CD4-positive, alpha-beta memory T cell (primary cell): ENCODE data around the gene KLHL13. TPM values are rescaled to one million over a fixed set of nuclear protein-coding genes. Genes with fewer than 3 reads are reported as not detected.
A peak's percentile ranks its signal among the peaks of the same experiment; 100 is the strongest.

Experiments used
- CTCF ChIA-PET: fragments of 350-600 bp; sonication (Branson Sonifier 250); formaldehyde crosslinking; loops from one replicate; lab custom pipeline; 2021; ENCODE audit warnings: inconsistent platforms; ENCODE audit not compliant: partially characterized antibody; lab: Charles Lee
- POLR2A ChIA-PET: fragments of 350-600 bp; sonication (Branson Sonifier 250); formaldehyde crosslinking; loops from one replicate; lab custom pipeline; 2021; ENCODE audit not compliant: partially characterized antibody; lab: Charles Lee
- DNase-seq, 5 donors: peaks; one replicate each; pipeline versions ENCODE4 v3.0.0 to v3.0.0-alpha.2; 2020 to 2022; ENCODE audit warnings: mixed read lengths in 1 of 5
- H3K27ac ChIP-seq: one replicate; pipeline ENCODE4 v1.7.0; 2013; ENCODE audit warnings: low read depth, low read length
- H3K27me3 ChIP-seq: 2 replicates; pipeline ENCODE4 v1.7.0; 2013; ENCODE audit warnings: mild to moderate bottlenecking, low read length, moderate library complexity; ENCODE audit not compliant: insufficient read depth
- H3K36me3 ChIP-seq: 2 replicates; pipeline ENCODE4 v1.7.0; 2013; ENCODE audit warnings: mild to moderate bottlenecking, low read length, moderate library complexity; ENCODE audit not compliant: insufficient read depth
- H3K4me1 ChIP-seq: 2 replicates; pipeline ENCODE4 v1.7.0; 2013; ENCODE audit warnings: mild to moderate bottlenecking, low read length, moderate library complexity; ENCODE audit not compliant: insufficient read depth
- H3K4me3 ChIP-seq, 2 donors: one replicate each; pipeline ENCODE4 v1.7.0; 2013; ENCODE audit warnings: low read length in 2 of 2, mild to moderate bottlenecking in 1 of 2
- H3K9me3 ChIP-seq, 2 donors: one replicate each; pipeline ENCODE4 v1.7.0; 2013; ENCODE audit warnings: low read length in 2 of 2, control low read depth in 1 of 2; ENCODE audit not compliant: control insufficient read depth in 1 of 2
- H3K27ac Mint-ChIP-seq, 7 donors: one replicate each; pipeline ENCODE4 v1.8.0; 2020 to 2021; ENCODE audit warnings: mixed read lengths in 7 of 7, mild to moderate bottlenecking in 6 of 7, inconsistent platforms in 3 of 7, moderate library complexity in 3 of 7
- H3K27me3 Mint-ChIP-seq, 2 donors: one replicate each; pipeline ENCODE4 v1.8.0; 2020 to 2021; ENCODE audit warnings: mixed read lengths in 2 of 2
- H3K36me3 Mint-ChIP-seq, 2 donors: one replicate each; pipeline ENCODE4 v1.8.0; 2020 to 2021; ENCODE audit warnings: mixed read lengths in 2 of 2, inconsistent platforms in 1 of 2, mild to moderate bottlenecking in 1 of 2
- H3K4me1 Mint-ChIP-seq, 4 donors: one replicate each; pipeline ENCODE4 v1.8.0; 2020 to 2021; ENCODE audit warnings: mixed read lengths in 4 of 4, mild to moderate bottlenecking in 1 of 4
- H3K4me3 Mint-ChIP-seq, 8 donors: one replicate each; pipeline ENCODE4 v1.8.0; 2020 to 2021; ENCODE audit warnings: mixed read lengths in 8 of 8, mild to moderate bottlenecking in 7 of 8, moderate library complexity in 6 of 8, inconsistent platforms in 3 of 8
- H3K9me3 Mint-ChIP-seq, 8 donors: one replicate each; pipeline ENCODE4 v1.8.0; 2020 to 2021; ENCODE audit warnings: mixed read lengths in 8 of 8, mild to moderate bottlenecking in 5 of 8, inconsistent platforms in 3 of 8, moderate library complexity in 1 of 8
- intact Hi-C: fragments of 100-400 bp; cut with micrococcal nuclease; formaldehyde crosslinking; loops from one replicate; pipeline ENCODE4 v1.15.1; 2023
- polyA plus RNA-seq, 2 donors: library from polyadenylated mRNA; unstranded; fragments of 300-500 nt; fragmentation: Illumina TruSeq; gene quantifications; one replicate each; pipeline ENCODE4 v1.2.3, GENCODE V29; 2021
- total RNA-seq, 2 experiments: library from RNA; stranded (reverse); gene quantifications; one replicate each; pipeline ENCODE4 v1.2.3, GENCODE V29; 2021

Gene KLHL13
- under 1 TPM in 1 of 2 experiments, not detected in 1; 0.53 TPM for total RNA-seq
- polyA plus RNA-seq = under 1 TPM in 1 of 2 donors, not detected in 1; 0.59 TPM

- Mint-ChIP-seq H3K36me3 (no peaks in the 10 kb centered on the region), H3K4me1 (peaks cover 0 to 6% (median 5%) of the 10 kb centered on the region in 4 donors), H3K9me3 (peaks cover 0 to 2% (median 0%) of the 10 kb centered on the region in 8 donors), H3K27ac (no peak within 1 kb of the TSS), H3K4me3 (peak within 1 kb of the TSS in 7 of 8 donors; percentile 58 to 72 (median 63)), H3K27me3 (peaks cover 9 to 13% of the 10 kb centered on the region in 2 donors)
- POLR2A ChIA-PET = no interaction called here
- no peak within 1 kb of the TSS for H3K27ac ChIP-seq
- no peaks in the 10 kb centered on the region for H3K4me1 ChIP-seq
- H3K36me3 ChIP-seq = no peaks in the 10 kb centered on the region
- no peak for DNase-seq
- no peaks in the 10 kb centered on the region for H3K9me3 ChIP-seq
- intact Hi-C loops = no loop called here
- H3K27me3 ChIP-seq = no peaks in the 10 kb centered on the region
- CTCF ChIA-PET = no interaction called here
- no peak within 1 kb of the TSS for H3K4me3 ChIP-seq
Observed at GRCh38 chrX:118116713-118117550, at the start of gene KLHL13. Gene KLHL13, minus strand, starts transcription at chrX:118116810. Its CDS starts 88,337 bp downstream, at chrX:118028473.

GRCh38 chrX:118164138-118164537 is 47.5 kb upstream of the KLHL13 start:
- intact Hi-C loops = no loop called here
- no peaks in the 10 kb centered on the region for H3K27me3 Mint-ChIP-seq
- H3K9me3 Mint-ChIP-seq = no peaks in the 10 kb centered on the region
- ChIA-PET CTCF (no interaction called here), POLR2A (no interaction called here)
- H3K27ac Mint-ChIP-seq = no peak overlapping the region
- no peaks in the 10 kb centered on the region for H3K36me3 Mint-ChIP-seq
- no peaks in the 10 kb centered on the region for H3K4me1 Mint-ChIP-seq
- H3K4me1 ChIP-seq = no peaks in the 10 kb centered on the region
- no peak overlapping the region for H3K27ac ChIP-seq
- H3K4me3 ChIP-seq = no peak overlapping the region
- H3K9me3 ChIP-seq = no peaks in the 10 kb centered on the region
- no peak for DNase-seq
- no peaks in the 10 kb centered on the region for H3K36me3 ChIP-seq
- H3K4me3 Mint-ChIP-seq = no peak overlapping the region
- no peaks in the 10 kb centered on the region for H3K27me3 ChIP-seq

- no peaks in the 10 kb centered on the region for H3K9me3 ChIP-seq
- CTCF ChIA-PET = no interaction called here
- no peak overlapping the region for H3K27ac ChIP-seq
- POLR2A ChIA-PET = no interaction called here
- H3K4me3 ChIP-seq = no peak overlapping the region
- intact Hi-C loops = no loop called here
- no peak overlapping the region for H3K27ac Mint-ChIP-seq
- no peaks in the 10 kb centered on the region for H3K4me1 ChIP-seq
- no peaks in the 10 kb centered on the region for H3K36me3 Mint-ChIP-seq
- no peak overlapping the region for H3K4me3 Mint-ChIP-seq
- no peaks in the 10 kb centered on the region for H3K4me1 Mint-ChIP-seq
- H3K27me3 Mint-ChIP-seq = peaks cover 0 to 2% of the 10 kb centered on the region in 2 donors
- no peaks in the 10 kb centered on the region for H3K36me3 ChIP-seq
- no peaks in the 10 kb centered on the region for H3K9me3 Mint-ChIP-seq
- H3K27me3 ChIP-seq = no peaks in the 10 kb centered on the region
- no peak for DNase-seq
Observed at GRCh38 chrX:118156953-118157608, 40.5 kb upstream of the KLHL13 start.

DNA sequence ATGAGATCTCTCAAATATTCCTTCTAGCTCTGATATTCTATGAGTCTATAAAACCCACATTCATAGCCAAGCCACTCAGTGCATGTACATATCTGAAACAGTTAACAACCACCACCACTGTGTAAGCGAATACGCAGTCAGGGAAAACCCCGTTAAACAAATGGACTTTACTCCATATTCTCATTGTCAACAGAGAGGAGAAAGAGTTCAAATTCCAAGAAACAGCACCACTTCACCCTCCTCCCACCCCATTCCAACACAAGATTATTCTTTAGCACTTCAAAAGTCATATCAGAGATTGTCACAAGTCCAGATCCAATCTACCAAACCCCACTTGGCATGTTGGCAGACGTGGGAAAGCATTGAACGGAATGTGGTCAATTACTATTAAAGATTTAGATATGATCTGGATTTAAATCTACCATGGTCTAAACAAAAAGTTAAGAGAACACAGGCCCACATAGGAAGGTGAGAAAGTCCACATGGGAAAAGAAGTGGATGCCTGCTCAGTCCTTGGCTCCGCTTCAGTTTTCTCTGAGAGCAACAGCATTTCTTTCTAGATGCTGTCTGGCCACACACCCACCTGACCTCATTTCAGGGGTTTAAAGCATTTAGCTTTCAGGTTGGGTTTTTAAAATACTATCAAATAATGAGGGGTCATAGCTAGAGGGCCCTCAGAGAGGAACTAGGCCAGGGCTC is 39.8 kb upstream of the KLHL13 start:
- Histone ChIP-seq H3K9me3 (no peaks in the 10 kb centered on the region), H3K4me3 (no peak overlapping the region), H3K27ac (no peak overlapping the region), H3K4me1 (no peaks in the 10 kb centered on the region), H3K27me3 (no peaks in the 10 kb centered on the region), H3K36me3 (no peaks in the 10 kb centered on the region)
- H3K9me3 Mint-ChIP-seq = no peaks in the 10 kb centered on the region
- no peaks in the 10 kb centered on the region for H3K4me1 Mint-ChIP-seq
- no peak overlapping the region for H3K27ac Mint-ChIP-seq
- no peak for DNase-seq
- no peaks in the 10 kb centered on the region for H3K36me3 Mint-ChIP-seq
- POLR2A ChIA-PET = no interaction called here
- intact Hi-C loops = no loop called here
- H3K27me3 Mint-ChIP-seq = peaks cover 0 to 2% of the 10 kb centered on the region in 2 donors
- CTCF ChIA-PET = no interaction called here
- H3K4me3 Mint-ChIP-seq = no peak overlapping the region

DNA sequence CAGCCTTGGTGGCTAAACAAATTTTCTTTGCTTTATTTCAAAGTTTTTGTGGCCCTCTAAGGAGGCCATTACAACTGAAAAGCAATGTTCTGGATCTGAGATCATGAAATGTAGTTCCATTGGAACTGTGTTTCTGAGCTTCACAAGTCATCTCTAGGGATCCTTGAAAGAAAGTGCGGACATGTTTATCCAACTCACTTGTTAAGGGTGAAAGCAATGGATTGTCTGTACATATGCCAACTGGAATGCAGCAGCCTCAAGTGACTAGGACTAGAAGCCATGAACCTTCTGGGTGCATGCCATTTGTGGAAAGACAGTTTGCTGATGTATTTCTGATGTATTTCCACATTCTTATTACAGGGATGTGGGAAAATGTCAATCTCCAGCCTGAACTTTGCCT is 36.7 kb upstream of the KLHL13 start:
- H3K36me3 Mint-ChIP-seq = no peaks in the 10 kb centered on the region
- intact Hi-C loops = no loop called here

DNA sequence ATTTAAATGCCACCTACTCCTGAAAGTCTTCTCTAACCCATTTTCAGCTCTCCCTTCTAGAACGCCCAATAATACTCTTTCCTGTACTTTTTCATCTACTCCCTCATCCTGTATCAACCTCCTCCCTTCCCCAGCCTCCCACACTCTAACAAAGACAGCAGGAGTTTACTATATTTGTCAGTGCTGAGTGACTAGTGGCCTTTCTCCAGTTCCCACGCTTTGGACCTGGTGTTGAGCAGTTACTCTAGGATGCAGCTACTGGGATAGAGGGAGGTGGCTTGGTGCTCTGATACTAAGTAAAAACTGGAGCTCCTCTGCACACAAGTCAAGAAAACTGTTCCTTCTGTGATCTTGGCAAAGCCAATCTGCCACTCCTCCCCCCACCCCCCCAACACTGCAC is 36.1 kb upstream of the KLHL13 start:
- H3K9me3 Mint-ChIP-seq = peaks cover 0 to under 1% (median 0%) of the 10 kb centered on the region in 8 donors
- ChIA-PET POLR2A (no interaction called here), CTCF (no interaction called here)
- H3K36me3 ChIP-seq = no peaks in the 10 kb centered on the region
- no peak overlapping the region for H3K4me3 ChIP-seq
- no peak overlapping the region for H3K27ac Mint-ChIP-seq
- DNase-seq = no peak
- no peak overlapping the region for H3K4me3 Mint-ChIP-seq
- H3K4me1 Mint-ChIP-seq = no peaks in the 10 kb centered on the region
- no peaks in the 10 kb centered on the region for H3K9me3 ChIP-seq
- no peaks in the 10 kb centered on the region for H3K4me1 ChIP-seq
- H3K27me3 ChIP-seq = no peaks in the 10 kb centered on the region
- no peak overlapping the region for H3K27ac ChIP-seq
- intact Hi-C loops = no loop called here
- H3K36me3 Mint-ChIP-seq = no peaks in the 10 kb centered on the region
- peaks cover 0 to 2% of the 10 kb centered on the region in 2 donors for H3K27me3 Mint-ChIP-seq

More for the DNA sequence above, 36.7 kb upstream of the KLHL13 start:
- Histone ChIP-seq H3K9me3 (no peaks in the 10 kb centered on the region), H3K4me3 (no peak overlapping the region), H3K27me3 (no peaks in the 10 kb centered on the region), H3K27ac (no peak overlapping the region), H3K36me3 (no peaks in the 10 kb centered on the region), H3K4me1 (no peaks in the 10 kb centered on the region)
- no peaks in the 10 kb centered on the region for H3K4me1 Mint-ChIP-seq
- POLR2A ChIA-PET = no interaction called here
- no peaks in the 10 kb centered on the region for H3K9me3 Mint-ChIP-seq
- no peak overlapping the region for H3K27ac Mint-ChIP-seq
- H3K27me3 Mint-ChIP-seq = peaks cover 0 to 2% of the 10 kb centered on the region in 2 donors
- CTCF ChIA-PET = no interaction called here
- DNase-seq = no peak
- no peak overlapping the region for H3K4me3 Mint-ChIP-seq

GRCh38 chrX:118148737-118149136 is 32.1 kb upstream of the KLHL13 start:
- Mint-ChIP-seq H3K27me3 (peaks cover 0 to 2% of the 10 kb centered on the region in 2 donors), H3K9me3 (peaks cover 0 to 5% (median 0%) of the 10 kb centered on the region in 8 donors), H3K4me1 (no peaks in the 10 kb centered on the region), H3K4me3 (no peak overlapping the region), H3K27ac (no peak overlapping the region), H3K36me3 (no peaks in the 10 kb centered on the region)
- Histone ChIP-seq H3K27ac (no peak overlapping the region), H3K4me3 (no peak overlapping the region), H3K4me1 (no peaks in the 10 kb centered on the region), H3K9me3 (no peaks in the 10 kb centered on the region), H3K36me3 (no peaks in the 10 kb centered on the region), H3K27me3 (no peaks in the 10 kb centered on the region)
- DNase-seq = no peak
- ChIA-PET POLR2A (no interaction called here), CTCF (no interaction called here)
- intact Hi-C loops = no loop called here
